Mesenchymal stem cell (in vitro differentiated cells and primary cell): ENCODE results near the gene GLO1.

Experiments
- DNase-seq: peaks from one replicate; pipeline ENCODE4 v3.0.0-alpha.2; 2013
- H2AFZ ChIP-seq: one replicate; pipeline ENCODE4 v1.6.1; 2013; ENCODE audit warnings: low read depth, mild to moderate bottlenecking, control low read depth, inconsistent platforms, low read length, moderate library complexity
- H2AK5ac ChIP-seq: 2 replicates; pipeline ENCODE4 v1.6.1; 2013; ENCODE audit warnings: low read length, moderate library complexity, mild to moderate bottlenecking, inconsistent platforms; ENCODE audit not compliant: severe bottlenecking
- H2BK120ac ChIP-seq: one replicate; pipeline ENCODE4 v1.6.1; 2013; ENCODE audit warnings: low read depth, mild to moderate bottlenecking, inconsistent platforms, low read length, moderate library complexity
- H2BK12ac ChIP-seq, 2 experiments: one replicate each; pipeline ENCODE4 v1.6.1; 2013; ENCODE audit warnings: inconsistent platforms in 2 of 2, low read length in 2 of 2, mild to moderate bottlenecking in 2 of 2, moderate library complexity in 2 of 2, control low read depth in 1 of 2
- H2BK15ac ChIP-seq: one replicate; pipeline ENCODE4 v1.6.1; 2013; ENCODE audit warnings: mild to moderate bottlenecking, low read depth, inconsistent platforms; ENCODE audit not compliant: poor library complexity, severe bottlenecking
- H2BK5ac ChIP-seq: 2 replicates; pipeline ENCODE4 v1.6.1; 2013; ENCODE audit warnings: low read depth, mild to moderate bottlenecking, low read length, control low read depth, inconsistent platforms; ENCODE audit not compliant: poor library complexity, severe bottlenecking
- H3K14ac ChIP-seq, 2 experiments: one replicate each; pipeline ENCODE4 v1.6.1; 2013; ENCODE audit warnings: inconsistent platforms in 2 of 2, low read length in 2 of 2, control low read depth in 1 of 2, mild to moderate bottlenecking in 1 of 2, moderate library complexity in 1 of 2
- H3K18ac ChIP-seq, 2 experiments: one replicate each; pipeline ENCODE4 v1.6.1; 2013; ENCODE audit warnings: inconsistent platforms in 2 of 2, low read length in 2 of 2, control low read depth in 1 of 2, low read depth in 1 of 2, mild to moderate bottlenecking in 1 of 2
- H3K23ac ChIP-seq, 2 experiments: one replicate each; pipeline ENCODE4 v1.6.1; 2013; ENCODE audit warnings: inconsistent platforms in 2 of 2, low read length in 2 of 2, mild to moderate bottlenecking in 2 of 2, moderate library complexity in 2 of 2, control low read depth in 1 of 2
- H3K27ac ChIP-seq: 2 replicates; pipeline ENCODE4 v1.5.1; 2013; ENCODE audit warnings: mild to moderate bottlenecking, moderate library complexity, low read length, control low read depth, inconsistent platforms; ENCODE audit not compliant: poor library complexity, severe bottlenecking
- H3K27me3 ChIP-seq, 2 experiments: 2 replicates each; pipeline versions ENCODE4 v1.6.1 to v1.7.0; 2013; ENCODE audit warnings: low read length in 2 of 2, mild to moderate bottlenecking in 2 of 2, moderate library complexity in 2 of 2, control low read depth in 1 of 2, inconsistent platforms in 1 of 2; ENCODE audit not compliant: control insufficient read depth in 1 of 2, insufficient read depth in 1 of 2
- H3K36me3 ChIP-seq, 2 experiments: 2 replicates each; pipeline versions ENCODE4 v1.6.1 to v1.7.0; 2013; ENCODE audit warnings: low read length in 2 of 2, control low read depth in 1 of 2, inconsistent platforms in 1 of 2, low read depth in 1 of 2, mild to moderate bottlenecking in 1 of 2; ENCODE audit not compliant: insufficient read depth in 2 of 2, control insufficient read depth in 1 of 2
- H3K4ac ChIP-seq, 2 experiments: one replicate each; pipeline ENCODE4 v1.6.1; 2013; ENCODE audit warnings: inconsistent platforms in 2 of 2, low read length in 2 of 2, mild to moderate bottlenecking in 2 of 2, moderate library complexity in 2 of 2, control low read depth in 1 of 2, low read depth in 1 of 2
- H3K4me1 ChIP-seq: 2 replicates; pipeline ENCODE4 v1.6.1; 2013; ENCODE audit warnings: low read depth, low read length, control low read depth; ENCODE audit not compliant: control insufficient read depth, insufficient read depth
- H3K4me2 ChIP-seq: 2 replicates; pipeline ENCODE4 v1.6.1; 2013; ENCODE audit warnings: low read length, mild to moderate bottlenecking, inconsistent platforms; ENCODE audit not compliant: poor library complexity, severe bottlenecking
- H3K4me3 ChIP-seq, 2 experiments: 2 replicates each; pipeline versions ENCODE4 v1.5.1 to v1.7.0; 2013; ENCODE audit warnings: low read length in 2 of 2, mild to moderate bottlenecking in 2 of 2, control low read depth in 1 of 2, low read depth in 1 of 2; ENCODE audit not compliant: insufficient read depth in 1 of 2
- H3K79me1 ChIP-seq: replicated peaks from 2 replicates; pipeline ENCODE4 v1.6.1; 2013; ENCODE audit warnings: mild to moderate bottlenecking, control low read depth, low read length, inconsistent platforms; ENCODE audit not compliant: poor library complexity, severe bottlenecking
- H3K9ac ChIP-seq: 2 replicates; pipeline ENCODE4 v1.7.0; 2013; ENCODE audit warnings: mild to moderate bottlenecking, low read length, moderate library complexity
- H3K9me3 ChIP-seq: 2 replicates; pipeline ENCODE4 v1.7.0; 2013; ENCODE audit warnings: mild to moderate bottlenecking, low read length; ENCODE audit not compliant: control insufficient read depth
- H4K8ac ChIP-seq: one replicate; pipeline ENCODE4 v1.6.1; 2013; ENCODE audit warnings: inconsistent platforms, mild to moderate bottlenecking, low read length, moderate library complexity
- H4K91ac ChIP-seq: one replicate; pipeline ENCODE4 v1.6.1; 2013; ENCODE audit warnings: mild to moderate bottlenecking, low read length, inconsistent platforms
- WGBS: methylation state at CpG from one replicate; pipeline ENCODE4 v1.1.7; 2013; ENCODE audit warnings: mixed read lengths; 5-methylcytosine and 5-hydroxymethylcytosine counted together

The GLO1 gene

GRCh38 chr6:38725414-38726183, 22.7 kb upstream of the GLO1 start:
- Histone ChIP-seq H3K4me3 (no peak overlapping the region), H3K36me3 (no peaks in the 10 kb centered on the region), H2BK12ac (no peak overlapping the region), H3K27me3 (peaks cover 0 to 11% of the 10 kb centered on the region in 2 experiments), H3K14ac (no peak overlapping the region), H4K8ac (no peak overlapping the region), H2BK5ac (no peak overlapping the region), H4K91ac (no peak overlapping the region), H2BK15ac (no peak overlapping the region), H3K9me3 (no peaks in the 10 kb centered on the region), H3K79me1 (no peaks in the 10 kb centered on the region), H2BK120ac (no peak overlapping the region), H3K4me2 (no peak overlapping the region), H2AFZ (no peak overlapping the region), H3K18ac (no peak overlapping the region), H3K4me1 (no peaks in the 10 kb centered on the region), H3K27ac (no peak overlapping the region), H3K4ac (no peak overlapping the region), H2AK5ac (no peak overlapping the region), H3K9ac (no peak overlapping the region), H3K23ac (no peak overlapping the region)
- WGBS, result 54% methylated on average over 4 of the region's 4 CpGs
- DNase-seq, result peak; percentile 50

GRCh38 chr6:38724343-38724742, 21.4 kb upstream of the GLO1 start:
- Histone ChIP-seq H3K4me3 (no peak overlapping the region), H4K91ac (no peak overlapping the region), H3K14ac (no peak overlapping the region), H4K8ac (no peak overlapping the region), H3K79me1 (no peaks in the 10 kb centered on the region), H2AFZ (no peak overlapping the region), H3K9ac (no peak overlapping the region), H3K9me3 (no peaks in the 10 kb centered on the region), H2BK12ac (no peak overlapping the region), H3K23ac (no peak overlapping the region), H3K27ac (no peak overlapping the region), H3K27me3 (peaks cover 0 to 23% of the 10 kb centered on the region in 2 experiments), H2BK5ac (no peak overlapping the region), H3K18ac (no peak overlapping the region), H3K4ac (no peak overlapping the region), H3K36me3 (no peaks in the 10 kb centered on the region), H2BK120ac (no peak overlapping the region), H3K4me1 (no peaks in the 10 kb centered on the region), H2AK5ac (no peak overlapping the region), H3K4me2 (no peak overlapping the region), H2BK15ac (no peak overlapping the region)
- WGBS, result 97% methylated on average over 3 of the region's 5 CpGs
- DNase-seq, result no peak

GRCh38 chr6:38723783-38724182, 20.8 kb upstream of the GLO1 start:
- WGBS, result 95% methylated on average over 5 of the region's 5 CpGs
- Histone ChIP-seq H2AK5ac (no peak overlapping the region), H2AFZ (no peak overlapping the region), H3K27ac (no peak overlapping the region), H4K8ac (no peak overlapping the region), H2BK5ac (no peak overlapping the region), H3K36me3 (no peaks in the 10 kb centered on the region), H2BK120ac (no peak overlapping the region), H3K9ac (no peak overlapping the region), H3K79me1 (no peaks in the 10 kb centered on the region), H2BK12ac (no peak overlapping the region), H3K4me2 (no peak overlapping the region), H3K4me1 (no peaks in the 10 kb centered on the region), H2BK15ac (no peak overlapping the region), H3K18ac (no peak overlapping the region), H4K91ac (no peak overlapping the region), H3K9me3 (no peaks in the 10 kb centered on the region), H3K14ac (no peak overlapping the region), H3K4me3 (no peak overlapping the region), H3K4ac (no peak overlapping the region), H3K27me3 (peaks cover 0 to 29% of the 10 kb centered on the region in 2 experiments), H3K23ac (no peak overlapping the region)
- DNase-seq, result no peak

- Histone ChIP-seq H3K9me3 (no peaks in the 10 kb centered on the region), H3K4me2 (no peak overlapping the region), H3K4me3 (no peak overlapping the region), H3K36me3 (no peaks in the 10 kb centered on the region), H2BK5ac (no peak overlapping the region), H3K27me3 (peaks cover 0 to 34% of the 10 kb centered on the region in 2 experiments), H2AK5ac (no peak overlapping the region), H3K18ac (no peak overlapping the region), H3K14ac (no peak overlapping the region), H3K4me1 (no peaks in the 10 kb centered on the region), H3K9ac (no peak overlapping the region), H2BK12ac (peak overlapping the region in 1 of 2 experiments; percentile 66), H2AFZ (no peak overlapping the region), H3K4ac (no peak overlapping the region), H4K91ac (no peak overlapping the region), H3K79me1 (no peaks in the 10 kb centered on the region), H3K23ac (no peak overlapping the region), H3K27ac (no peak overlapping the region), H2BK15ac (no peak overlapping the region), H2BK120ac (no peak overlapping the region), H4K8ac (no peak overlapping the region)
- no peak for DNase-seq
- 97% methylated on average over 24 of the region's 26 CpGs for whole genome bisulfite sequencing
These were observed 19.9 kb upstream of the GLO1 start for GRCh38 chr6:38722727-38723334.
